Uterus (tissue), 4 donors: ENCODE measurements around the gene SHH. TPM values are rescaled to one million over a fixed set of nuclear protein-coding genes. Genes with fewer than 3 reads are reported as not detected.

ENCODE experiments used
- DNase-seq, 2 donors: peaks; one replicate each; pipeline ENCODE4 v3.0.0-alpha.2; 2019 to 2020
- H3K27ac ChIP-seq, 2 donors: fragments of 200-600 bp; sonication (generic); 1 replicate in 1 of 2; 2 replicates in 1 of 2; pipeline ENCODE4 v1.5.1; 2016 to 2018
- H3K27me3 ChIP-seq, 2 donors: fragments of 200-600 bp; sonication (generic); one replicate each; pipeline ENCODE4 v1.5.1; 2018 to 2019; ENCODE audit warnings: control low read depth in 1 of 2
- H3K36me3 ChIP-seq, 2 donors: fragments of 200-600 bp; sonication (generic); one replicate each; pipeline ENCODE4 v1.5.1; 2019; ENCODE audit warnings: control low read depth in 1 of 2
- H3K4me1 ChIP-seq, 2 donors: fragments of 200-600 bp; sonication (generic); one replicate each; pipeline ENCODE4 v1.5.1; 2018 to 2019; ENCODE audit warnings: control low read depth in 1 of 2
- H3K4me3 ChIP-seq, 2 donors: fragments of 200-600 bp; sonication (generic); 1 replicate in 1 of 2; 2 replicates in 1 of 2; pipeline ENCODE4 v1.5.1; 2018 to 2019; ENCODE audit warnings: mild to moderate bottlenecking in 1 of 2
- H3K9me3 ChIP-seq, 2 donors: fragments of 200-600 bp; sonication (generic); one replicate each; pipeline ENCODE4 v1.5.1; 2019; ENCODE audit warnings: control low read depth in 1 of 2
- CTCF ChIP-seq, 4 experiments: fragments of 200-600 bp in 2 of 4; fragments of 450-650 bp in 2 of 4; sonication (generic) in 2 of 4; IDR thresholded peaks; one replicate each; pipeline ENCODE4 v1.5.1; 2016 to 2019; ENCODE audit warnings: antibody characterized with exemption in 4 of 4, mild to moderate bottlenecking in 2 of 4, moderate library complexity in 1 of 4
- POLR2A ChIP-seq, 2 donors: fragments of 450-650 bp; IDR thresholded peaks; one replicate each; pipeline ENCODE4 v1.6.1; 2016; ENCODE audit warnings: antibody characterized with exemption in 2 of 2, mild to moderate bottlenecking in 1 of 2, moderate library complexity in 1 of 2
- intact Hi-C: fragments of 100-400 bp; cut with DNase I; formaldehyde crosslinking; loops from one replicate; pipeline ENCODE4 v1.15.1; 2023; ENCODE audit warnings: low total_unique reads
- total RNA-seq, 4 donors: library from RNA; depleted of rRNA in 3 of 4; stranded (reverse); fragments of >200 nt in 3 of 4; gene quantifications; one replicate each; pipeline versions ENCODE4 v1.1.0 to v1.2.4, GENCODE V29; 2014 to 2023
- donor health status: DM: yes; HTN: yes; CAD: no.

Gene SHH
- total RNA-seq, 4 donors from 2014 or later, result 0.62 TPM; not detected in 3

- intact Hi-C loops, result no loop called here
- Histone ChIP-seq H3K4me1 (peaks cover 0 to 49% of the 10 kb centered on the region in 2 donors), H3K9me3 (no peaks in the 10 kb centered on the region), H3K27me3 (peaks cover 6 to 44% of the 10 kb centered on the region in 2 donors), H3K4me3 (no peak overlapping the region), H3K27ac (no peak overlapping the region), H3K36me3 (no peaks in the 10 kb centered on the region)
- no peak for TF ChIP-seq CTCF (IDR thresholded peaks at IDR 0.05)
- no peak for TF ChIP-seq POLR2A (IDR thresholded peaks at IDR 0.05)
- no peak for DNase-seq
These were observed 3.5 kb downstream of the SHH start for GRCh38 chr7:155808549-155809331.

GRCh38 chr7:155807789-155808548 is 4.3 kb downstream of the SHH start:
- Histone ChIP-seq H3K9me3 (no peaks in the 10 kb centered on the region), H3K27me3 (peaks cover 6 to 44% of the 10 kb centered on the region in 2 donors), H3K27ac (no peak overlapping the region), H3K4me3 (no peak overlapping the region), H3K4me1 (peaks cover 0 to 55% of the 10 kb centered on the region in 2 donors), H3K36me3 (no peaks in the 10 kb centered on the region)
- intact Hi-C loops, result no loop called here
- DNase-seq, result no peak
- TF ChIP-seq CTCF (IDR thresholded peaks at IDR 0.05), result no peak
- TF ChIP-seq POLR2A (IDR thresholded peaks at IDR 0.05), result no peak

GRCh38 chr7:155807065-155807671 is 5.1 kb downstream of the SHH start:
- H3K4me1 ChIP-seq, result peaks cover 0 to 56% of the 10 kb centered on the region in 2 donors
- TF ChIP-seq POLR2A (IDR thresholded peaks at IDR 0.05) (no peak), CTCF (IDR thresholded peaks at IDR 0.05) (no peak)
- no peak overlapping the region for H3K27ac ChIP-seq
- H3K4me3 ChIP-seq, result no peak overlapping the region
- DNase-seq, result no peak
- H3K9me3 ChIP-seq, result no peaks in the 10 kb centered on the region
- peaks cover 6 to 50% of the 10 kb centered on the region in 2 donors for H3K27me3 ChIP-seq
- intact Hi-C loops, result no loop called here
- no peaks in the 10 kb centered on the region for H3K36me3 ChIP-seq

- peaks cover 0 to 50% of the 10 kb centered on the region in 2 donors for H3K4me1 ChIP-seq
- no peak for DNase-seq
- H3K27ac ChIP-seq, result no peak overlapping the region
- peaks cover 6 to 50% of the 10 kb centered on the region in 2 donors for H3K27me3 ChIP-seq
- H3K4me3 ChIP-seq, result no peak overlapping the region
- no peaks in the 10 kb centered on the region for H3K36me3 ChIP-seq
- TF ChIP-seq POLR2A (IDR thresholded peaks at IDR 0.05) (no peak), CTCF (IDR thresholded peaks at IDR 0.05) (no peak)
- intact Hi-C loops, result no loop called here
- H3K9me3 ChIP-seq, result no peaks in the 10 kb centered on the region
These were observed 6.0 kb downstream of the SHH start for GRCh38 chr7:155806096-155806871.
